Stimulated activated memory B cell treated with anti-CD40 and anti-IgM and Interleukin-4, amounts not matched to agents 10 μg/mL and 1 μg/mL and 100 μg/mL, for 72 hours (primary cell): ENCODE measurements around the gene HSD17B12.
A peak's percentile ranks its signal among the peaks of the same experiment; 100 is the strongest.

Experiments used
- ATAC-seq: fragments of 150-1000 bp; cut with Tn5 transposase; 2 replicates; pipeline ENCODE4 v1.10.0; 2021
- H3K27ac Mint-ChIP-seq: one replicate; pipeline ENCODE4 v1.8.0; 2022; ENCODE audit warnings: mild to moderate bottlenecking, mixed read lengths
- H3K27me3 Mint-ChIP-seq: one replicate; pipeline ENCODE4 v1.8.0; 2022; ENCODE audit warnings: mixed read lengths
- H3K36me3 Mint-ChIP-seq: one replicate; pipeline ENCODE4 v1.8.0; 2022; ENCODE audit warnings: mixed read lengths
- H3K4me1 Mint-ChIP-seq: one replicate; pipeline ENCODE4 v1.8.0; 2022; ENCODE audit warnings: mixed read lengths
- H3K4me3 Mint-ChIP-seq: one replicate; pipeline ENCODE4 v1.8.0; 2022; ENCODE audit warnings: mild to moderate bottlenecking, moderate library complexity, mixed read lengths
- H3K9me3 Mint-ChIP-seq: one replicate; pipeline ENCODE4 v1.8.0; 2022; ENCODE audit warnings: mixed read lengths

Gene HSD17B12

DNA sequence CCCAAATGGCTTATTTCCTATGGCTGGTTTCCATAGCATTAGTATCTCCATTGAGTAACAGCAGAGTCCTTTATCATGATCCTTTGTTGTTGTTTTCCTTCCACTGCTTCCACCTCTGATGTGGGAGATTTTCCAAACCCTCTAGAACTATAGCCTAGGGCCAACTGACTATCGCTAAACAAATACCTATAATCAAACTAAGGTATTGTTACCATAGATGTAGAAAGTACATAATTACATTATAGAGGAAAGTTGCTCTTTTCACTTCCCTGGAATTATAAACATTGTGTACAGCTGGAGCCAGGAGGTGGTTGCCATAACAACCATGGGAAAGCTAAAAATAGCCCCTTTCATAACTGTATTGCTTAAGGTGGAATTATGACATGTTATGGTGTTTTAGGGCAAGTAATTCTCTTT is 153.1 kb downstream of the HSD17B12 start:
- Mint-ChIP-seq H3K27ac (no peak overlapping the region), H3K4me1 (no peaks in the 10 kb centered on the region), H3K9me3 (no peaks in the 10 kb centered on the region), H3K27me3 (no peaks in the 10 kb centered on the region), H3K36me3 (peaks cover 57% of the 10 kb centered on the region), H3K4me3 (no peak overlapping the region)
- ATAC-seq = no peak

DNA sequence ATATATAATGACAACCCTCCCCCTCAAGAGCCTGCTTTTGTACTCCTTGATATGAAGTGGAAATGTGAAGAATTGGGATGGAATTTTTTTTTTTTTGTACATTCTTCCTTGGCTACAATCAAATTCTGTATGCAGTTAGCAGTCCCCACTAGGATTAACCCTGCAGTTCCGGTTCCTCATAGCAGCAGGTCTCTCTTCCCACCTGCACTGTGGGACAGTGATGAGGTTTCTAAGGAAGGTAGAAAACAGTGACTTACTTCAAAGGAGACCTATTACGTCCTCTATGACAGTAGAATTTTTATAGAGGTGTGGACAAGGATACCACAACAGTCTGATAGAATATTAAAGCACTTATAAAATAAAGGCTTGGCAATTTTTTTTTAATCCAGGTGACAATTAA is 153.7 kb downstream of the HSD17B12 start:
- no peak overlapping the region for H3K27ac Mint-ChIP-seq
- H3K4me1 Mint-ChIP-seq = no peaks in the 10 kb centered on the region
- no peak for ATAC-seq
- H3K36me3 Mint-ChIP-seq = peaks cover 63% of the 10 kb centered on the region
- H3K4me3 Mint-ChIP-seq = no peak overlapping the region
- no peaks in the 10 kb centered on the region for H3K9me3 Mint-ChIP-seq
- H3K27me3 Mint-ChIP-seq = no peaks in the 10 kb centered on the region

DNA sequence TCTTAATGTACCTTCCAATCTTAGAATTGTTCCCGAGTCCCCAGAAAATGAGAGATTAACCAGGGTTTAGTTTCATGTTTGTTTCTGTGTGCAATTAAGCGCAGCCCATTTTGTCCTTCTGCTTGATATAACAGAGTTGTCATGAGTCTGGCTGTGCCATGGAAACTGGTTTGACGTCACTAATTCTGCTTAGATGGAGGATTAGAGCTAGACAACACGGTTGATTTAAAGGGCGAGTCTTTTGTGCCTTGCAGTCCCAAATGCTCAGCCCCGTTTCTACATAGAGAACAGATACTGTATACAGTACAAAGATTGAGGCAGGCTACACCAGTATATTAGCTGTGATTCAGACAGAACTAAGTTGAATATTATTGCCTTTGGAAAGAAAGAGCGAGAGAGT is 154.6 kb downstream of the HSD17B12 start:
- Mint-ChIP-seq H3K4me1 (no peaks in the 10 kb centered on the region), H3K27ac (no peak overlapping the region), H3K27me3 (no peaks in the 10 kb centered on the region), H3K9me3 (no peaks in the 10 kb centered on the region), H3K36me3 (peaks cover 71% of the 10 kb centered on the region), H3K4me3 (no peak overlapping the region)
- ATAC-seq = no peak

DNA sequence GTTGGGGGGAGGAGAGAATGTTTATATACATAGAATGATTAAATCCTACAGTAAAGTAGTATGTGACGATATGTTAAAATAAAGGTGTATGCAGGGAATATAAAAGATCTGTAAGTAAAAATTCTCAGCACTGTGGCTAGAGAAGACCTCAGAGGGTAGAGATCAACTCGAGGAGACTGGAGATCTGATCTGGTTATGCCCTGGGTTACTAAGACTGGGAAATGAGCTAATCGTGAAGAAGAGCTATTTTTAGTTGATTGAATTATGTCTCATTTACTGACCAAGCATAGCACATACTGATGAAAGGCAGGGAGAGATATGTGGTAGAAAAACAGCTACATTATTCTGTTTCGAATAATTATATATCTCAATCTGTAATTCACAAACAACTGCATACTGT is 157.3 kb downstream of the HSD17B12 start:
- Mint-ChIP-seq H3K4me3 (no peak overlapping the region), H3K27me3 (no peaks in the 10 kb centered on the region), H3K27ac (no peak overlapping the region), H3K9me3 (peaks cover 4% of the 10 kb centered on the region), H3K36me3 (peaks cover 60% of the 10 kb centered on the region), H3K4me1 (no peaks in the 10 kb centered on the region)
- ATAC-seq = no peak

DNA sequence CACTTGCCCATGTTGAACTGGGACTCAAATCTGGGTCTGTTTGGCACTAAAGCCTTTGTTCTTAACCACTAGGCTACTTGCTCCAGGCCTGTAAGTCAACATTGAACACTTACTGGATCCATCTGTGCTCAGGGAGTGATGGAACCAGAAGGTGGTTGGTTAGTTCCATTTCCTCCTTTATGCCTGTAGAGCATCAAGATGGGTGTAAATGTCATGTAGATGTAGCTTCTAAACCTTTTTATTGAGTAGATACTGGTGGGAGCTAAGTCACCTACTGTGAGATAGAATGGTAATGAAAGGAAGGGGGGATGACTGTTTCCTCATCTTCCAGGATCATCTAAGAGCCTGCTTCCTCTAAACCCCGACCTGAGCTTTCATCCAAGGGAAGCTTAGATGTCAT is 161.5 kb downstream of the HSD17B12 start:
- Mint-ChIP-seq H3K27ac (no peak overlapping the region), H3K9me3 (peaks cover 4% of the 10 kb centered on the region), H3K27me3 (no peaks in the 10 kb centered on the region), H3K36me3 (peaks cover 76% of the 10 kb centered on the region), H3K4me1 (no peaks in the 10 kb centered on the region), H3K4me3 (no peak overlapping the region)
- ATAC-seq = no peak

DNA sequence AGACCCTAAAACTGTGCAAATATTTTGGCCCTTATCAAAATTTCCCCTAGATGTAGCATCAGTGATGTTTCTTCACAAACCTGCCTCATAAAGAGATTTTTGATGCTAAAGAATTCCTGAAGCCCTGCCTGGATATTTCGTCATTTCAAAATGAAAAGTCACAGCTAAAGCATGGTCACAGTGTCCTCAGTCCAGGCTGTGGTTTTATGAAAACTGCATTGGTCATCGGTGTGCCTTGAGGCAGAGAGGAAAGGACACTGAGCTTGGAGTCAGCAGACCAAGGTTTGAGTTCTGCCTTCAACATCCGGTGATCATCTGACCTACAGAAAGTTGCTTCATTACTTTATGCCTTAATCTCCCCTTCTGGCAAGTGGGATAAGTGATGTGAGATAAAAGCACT is 165.3 kb downstream of the HSD17B12 start:
- no peaks in the 10 kb centered on the region for H3K27me3 Mint-ChIP-seq
- H3K4me1 Mint-ChIP-seq = no peaks in the 10 kb centered on the region
- no peaks in the 10 kb centered on the region for H3K9me3 Mint-ChIP-seq
- peaks cover 51% of the 10 kb centered on the region for H3K36me3 Mint-ChIP-seq
- no peak for ATAC-seq
- H3K27ac Mint-ChIP-seq = no peak overlapping the region
- H3K4me3 Mint-ChIP-seq = no peak overlapping the region

DNA sequence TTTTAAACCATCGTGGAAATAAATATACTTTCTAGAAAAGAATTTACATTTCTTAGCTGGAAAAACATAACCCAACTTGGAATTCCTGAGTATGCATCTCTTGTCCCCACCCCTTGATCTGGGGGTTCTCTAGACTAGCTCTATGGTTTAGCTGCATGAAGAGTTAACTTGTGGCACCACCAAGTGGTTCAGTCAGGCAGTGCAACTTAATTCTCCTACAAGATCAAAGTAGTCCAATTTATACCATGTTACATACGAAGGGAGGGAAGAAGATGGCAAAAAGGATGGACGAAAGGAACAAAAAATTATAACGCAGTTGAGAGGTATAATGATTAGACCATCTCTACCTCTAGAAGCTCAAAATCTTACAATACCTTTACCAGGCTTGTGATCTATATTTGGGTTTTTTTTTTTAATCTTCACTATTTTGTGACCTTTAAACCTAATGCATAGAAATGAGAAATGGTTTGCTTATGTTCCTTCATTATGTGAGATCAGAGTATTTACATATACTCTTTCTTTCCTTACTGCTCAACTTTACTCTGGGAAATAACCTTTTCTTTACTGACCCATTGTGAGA is 171.6 kb downstream of the HSD17B12 start:
- H3K27ac Mint-ChIP-seq = no peak overlapping the region
- no peak overlapping the region for H3K4me3 Mint-ChIP-seq
- no peaks in the 10 kb centered on the region for H3K4me1 Mint-ChIP-seq
- H3K36me3 Mint-ChIP-seq = peaks cover 31% of the 10 kb centered on the region
- ATAC-seq = peak; percentile 55
- H3K9me3 Mint-ChIP-seq = no peaks in the 10 kb centered on the region
- H3K27me3 Mint-ChIP-seq = no peaks in the 10 kb centered on the region

DNA sequence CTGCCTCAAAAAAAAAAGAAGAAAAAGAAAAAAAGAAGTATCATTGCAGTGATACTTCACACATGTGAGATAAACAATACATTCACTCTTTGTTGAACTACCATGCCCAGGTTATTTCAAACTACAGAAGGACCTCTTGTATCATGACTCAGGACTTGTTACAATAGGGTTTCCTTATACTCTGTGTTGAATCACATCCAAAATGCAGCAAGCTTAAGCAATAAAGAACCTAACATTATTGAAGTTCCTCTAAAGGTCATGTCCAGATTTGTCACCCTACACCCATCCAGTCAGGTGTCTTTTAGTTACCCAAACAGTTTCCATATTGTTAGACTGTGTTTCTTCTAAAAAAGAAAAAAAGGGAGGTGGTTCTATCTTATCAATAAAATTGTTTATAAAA is 173.2 kb downstream of the HSD17B12 start:
- no peak for ATAC-seq
- Mint-ChIP-seq H3K36me3 (peaks cover 36% of the 10 kb centered on the region), H3K9me3 (no peaks in the 10 kb centered on the region), H3K4me1 (no peaks in the 10 kb centered on the region), H3K27me3 (no peaks in the 10 kb centered on the region), H3K4me3 (no peak overlapping the region), H3K27ac (no peak overlapping the region)

DNA sequence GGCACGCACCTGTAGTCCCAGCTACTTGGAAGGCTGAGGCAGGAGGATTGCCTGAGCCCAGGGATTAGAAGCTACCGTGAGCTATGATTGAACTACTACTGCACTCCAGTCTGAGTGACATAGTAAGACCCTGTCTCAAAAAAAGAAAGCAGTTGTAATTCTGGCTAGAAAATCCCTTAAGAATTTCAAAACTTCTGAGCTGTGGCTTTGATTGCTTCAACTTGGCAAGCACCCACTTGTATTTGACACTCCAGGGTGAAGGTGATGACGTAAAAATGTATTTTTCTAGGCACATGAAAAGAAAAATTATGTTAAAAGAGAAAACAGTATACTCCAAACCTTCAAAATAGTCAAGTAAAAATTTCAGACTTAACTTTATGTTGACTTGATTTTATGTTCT is 176.5 kb downstream of the HSD17B12 start:
- H3K27me3 Mint-ChIP-seq = no peaks in the 10 kb centered on the region
- H3K9me3 Mint-ChIP-seq = peaks cover 9% of the 10 kb centered on the region
- ATAC-seq = no peak
- peaks cover 44% of the 10 kb centered on the region for H3K36me3 Mint-ChIP-seq
- no peak overlapping the region for H3K4me3 Mint-ChIP-seq
- no peaks in the 10 kb centered on the region for H3K4me1 Mint-ChIP-seq
- H3K27ac Mint-ChIP-seq = no peak overlapping the region

DNA sequence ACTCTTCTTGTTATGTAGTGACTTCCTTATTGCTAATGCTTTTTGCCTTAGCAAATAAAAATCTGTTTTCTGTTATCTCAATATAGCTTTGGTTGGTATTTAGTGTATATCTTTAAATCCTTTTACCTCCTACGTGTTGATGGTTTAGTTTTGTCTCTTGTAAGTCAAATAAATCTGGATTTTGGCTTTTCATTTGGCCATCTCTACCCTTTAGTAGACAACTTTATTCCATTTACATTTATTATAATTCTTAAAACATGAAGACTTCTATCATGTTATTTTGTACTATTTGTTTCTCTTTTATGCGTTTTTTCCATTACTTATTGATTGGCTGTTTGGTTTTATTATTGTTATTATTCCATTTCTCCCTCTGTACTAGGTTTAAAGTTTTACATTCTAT is 180.6 kb downstream of the HSD17B12 start:
- Mint-ChIP-seq H3K4me3 (no peak overlapping the region), H3K36me3 (peaks cover 38% of the 10 kb centered on the region), H3K9me3 (peaks cover 9% of the 10 kb centered on the region), H3K4me1 (no peaks in the 10 kb centered on the region), H3K27ac (no peak overlapping the region), H3K27me3 (peaks cover 18% of the 10 kb centered on the region)
- ATAC-seq = no peak

DNA sequence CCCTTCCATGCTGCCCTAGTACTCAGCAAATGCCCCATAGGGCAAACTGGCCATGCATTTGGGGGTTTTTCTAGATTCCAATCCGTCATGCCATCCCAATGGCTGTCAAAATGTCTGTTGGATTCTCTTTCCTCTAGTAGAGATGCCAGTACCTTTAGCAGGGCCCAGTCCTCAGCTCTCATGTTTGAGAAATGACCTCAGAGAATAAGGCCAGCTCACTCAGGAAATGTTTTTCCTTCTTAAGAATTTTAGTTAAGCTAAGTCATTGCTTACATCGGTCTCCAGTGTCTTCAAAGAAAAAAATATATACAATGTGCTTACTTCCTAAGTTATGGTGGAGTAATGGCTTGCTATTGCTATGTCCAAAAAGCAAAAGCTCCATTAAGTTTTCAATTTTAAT is 186.0 kb downstream of the HSD17B12 start:
- Mint-ChIP-seq H3K27me3 (peaks cover 37% of the 10 kb centered on the region), H3K36me3 (peaks cover 6% of the 10 kb centered on the region), H3K4me1 (peaks cover 12% of the 10 kb centered on the region), H3K27ac (no peak overlapping the region), H3K9me3 (peaks cover 3% of the 10 kb centered on the region), H3K4me3 (no peak overlapping the region)
- no peak for ATAC-seq

DNA sequence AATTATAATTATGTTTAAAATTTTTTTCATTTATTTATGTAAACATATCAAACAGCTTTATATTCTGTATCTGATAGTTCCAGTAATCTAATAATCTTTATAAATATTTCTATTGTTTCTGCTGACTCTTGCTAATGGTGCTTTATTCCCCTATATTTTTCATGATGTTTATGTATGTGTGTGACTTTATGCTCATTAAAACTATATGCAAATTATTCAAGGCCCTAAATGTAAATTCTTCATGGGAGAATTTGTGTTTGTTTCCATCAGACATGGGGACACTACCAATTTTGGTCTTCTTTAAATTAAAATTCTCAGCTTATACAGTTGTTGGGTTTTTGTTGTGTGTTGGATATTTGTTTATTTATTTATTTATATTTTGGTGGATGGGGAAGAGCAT is 186.4 kb downstream of the HSD17B12 start:
- Mint-ChIP-seq H3K36me3 (peaks cover 6% of the 10 kb centered on the region), H3K27me3 (peaks cover 42% of the 10 kb centered on the region), H3K4me3 (no peak overlapping the region), H3K4me1 (peaks cover 12% of the 10 kb centered on the region), H3K9me3 (peaks cover 3% of the 10 kb centered on the region), H3K27ac (no peak overlapping the region)
- no peak for ATAC-seq

DNA sequence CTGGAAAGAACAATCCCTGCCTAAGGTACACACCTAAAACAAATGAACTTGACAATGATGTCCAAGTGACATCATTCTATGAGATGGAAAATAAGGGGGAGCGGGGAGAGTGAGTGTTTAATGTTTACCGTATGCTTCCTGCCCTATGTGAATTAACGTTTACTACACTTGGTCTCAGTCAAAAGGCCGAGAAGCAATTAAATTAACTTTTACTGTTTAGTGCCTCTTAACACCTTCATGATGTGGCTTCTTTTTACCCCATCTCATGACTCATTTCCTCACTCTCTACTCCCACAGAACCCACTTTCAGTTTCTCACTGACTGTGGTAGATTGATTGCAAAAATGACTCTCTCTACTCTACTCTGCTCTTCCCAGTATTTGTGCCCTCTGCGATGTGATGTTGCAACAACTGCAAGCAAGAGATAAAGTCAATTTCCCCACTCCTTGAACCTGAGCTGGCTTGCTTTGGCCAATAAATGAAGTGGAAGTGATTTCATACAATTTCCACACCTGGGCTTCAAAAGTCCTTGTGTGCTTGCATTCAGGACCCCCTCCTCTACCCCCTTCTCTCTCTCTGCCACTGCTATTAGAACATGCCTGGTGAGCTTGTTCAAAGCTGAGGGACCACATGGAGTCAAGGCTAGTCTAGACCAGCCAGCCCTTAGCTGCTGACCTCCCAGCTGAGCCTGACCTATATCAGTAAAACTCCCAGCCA is 188.5 kb downstream of the HSD17B12 start:
- H3K36me3 Mint-ChIP-seq = peaks cover 6% of the 10 kb centered on the region
- H3K27ac Mint-ChIP-seq = no peak overlapping the region
- ATAC-seq = peak; percentile 99
- H3K27me3 Mint-ChIP-seq = peaks cover 54% of the 10 kb centered on the region
- peaks cover 3% of the 10 kb centered on the region for H3K9me3 Mint-ChIP-seq
- H3K4me1 Mint-ChIP-seq = peaks cover 12% of the 10 kb centered on the region
- H3K4me3 Mint-ChIP-seq = no peak overlapping the region

DNA sequence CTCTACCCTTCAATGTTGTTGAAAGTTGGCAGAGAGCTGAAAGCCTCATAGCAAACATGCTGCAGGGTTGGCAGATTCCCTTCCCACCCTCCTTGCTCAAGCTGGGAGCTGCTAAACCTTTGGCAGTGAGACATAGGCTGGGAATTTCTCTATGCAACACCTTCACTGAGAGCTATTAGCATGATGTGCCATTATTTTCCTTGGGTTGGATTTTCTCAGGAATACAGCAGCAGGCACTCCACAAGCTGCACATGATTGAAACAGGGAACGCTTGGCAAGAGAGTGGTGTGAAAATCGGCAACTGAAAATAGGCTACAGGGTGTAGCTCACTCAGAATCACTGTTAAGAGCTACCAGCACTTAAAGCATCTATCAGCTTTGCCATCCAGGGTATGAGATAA is 190.5 kb downstream of the HSD17B12 start:
- peaks cover 3% of the 10 kb centered on the region for H3K9me3 Mint-ChIP-seq
- no peak overlapping the region for H3K4me3 Mint-ChIP-seq
- peaks cover 12% of the 10 kb centered on the region for H3K4me1 Mint-ChIP-seq
- no peaks in the 10 kb centered on the region for H3K36me3 Mint-ChIP-seq
- ATAC-seq = no peak
- peaks cover 50% of the 10 kb centered on the region for H3K27me3 Mint-ChIP-seq
- H3K27ac Mint-ChIP-seq = no peak overlapping the region

DNA sequence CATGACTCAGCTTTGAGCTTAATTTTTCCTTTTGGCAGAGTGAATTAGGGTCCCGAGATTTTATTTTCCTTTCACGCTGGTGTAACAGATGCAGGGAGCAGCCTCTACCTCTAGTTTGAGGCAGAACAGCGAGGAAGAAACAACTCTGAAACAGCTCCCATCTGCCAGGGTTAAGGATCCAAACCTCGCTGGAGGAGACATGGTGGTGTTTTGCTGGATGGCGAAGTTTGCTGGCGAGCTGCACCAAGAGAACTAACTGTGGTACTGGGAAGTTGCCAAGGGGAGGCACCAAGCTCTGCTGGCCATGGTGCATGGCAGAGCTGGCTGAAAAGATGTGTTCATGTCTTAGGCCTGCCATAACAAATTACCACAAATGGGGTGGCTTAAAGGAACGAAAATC is 192.5 kb downstream of the HSD17B12 start:
- H3K4me1 Mint-ChIP-seq = peaks cover 12% of the 10 kb centered on the region
- no peaks in the 10 kb centered on the region for H3K36me3 Mint-ChIP-seq
- no peak overlapping the region for H3K4me3 Mint-ChIP-seq
- ATAC-seq = no peak
- peaks cover 40% of the 10 kb centered on the region for H3K27me3 Mint-ChIP-seq
- H3K9me3 Mint-ChIP-seq = no peaks in the 10 kb centered on the region
- H3K27ac Mint-ChIP-seq = no peak overlapping the region

DNA sequence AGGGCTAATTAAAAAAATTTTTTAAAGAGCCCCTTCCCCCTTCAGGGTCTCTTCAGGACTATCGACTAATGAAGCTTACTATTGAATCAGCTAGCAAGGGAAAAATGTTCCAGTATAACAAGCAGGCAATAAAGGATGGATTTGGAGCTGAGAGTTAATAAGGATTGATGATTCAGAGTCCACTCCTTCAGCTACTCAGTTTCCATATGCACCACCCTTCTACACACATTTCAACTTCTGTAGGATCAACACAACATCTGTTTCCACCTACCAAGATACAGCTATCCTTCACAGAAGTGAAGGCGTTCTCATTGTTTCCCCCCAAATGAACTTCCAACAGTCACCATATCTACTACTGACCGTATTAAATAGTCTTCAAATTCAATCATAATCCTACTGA is 193.5 kb downstream of the HSD17B12 start:
- no peak for ATAC-seq
- H3K27me3 Mint-ChIP-seq = peaks cover 40% of the 10 kb centered on the region
- H3K4me3 Mint-ChIP-seq = no peak overlapping the region
- H3K27ac Mint-ChIP-seq = no peak overlapping the region
- no peaks in the 10 kb centered on the region for H3K9me3 Mint-ChIP-seq
- no peaks in the 10 kb centered on the region for H3K36me3 Mint-ChIP-seq
- peaks cover 5% of the 10 kb centered on the region for H3K4me1 Mint-ChIP-seq
